ENCODE results near the gene BUB1B.

The BUB1B gene

GRCh38 chr15:40241269-40242212 is 80.7 kb downstream of the BUB1B start:
- DNase-seq: no peak

- no peak for DNase-seq
Observed at GRCh38 chr15:40242213-40242599, 81.3 kb downstream of the BUB1B start.

- DNase-seq: no peak
Observed at GRCh38 chr15:40242601-40243000, 81.7 kb downstream of the BUB1B start.

- no peak for DNase-seq
Observed at GRCh38 chr15:40243126-40243810, 82.4 kb downstream of the BUB1B start.

- DNase-seq: no peak
Observed at GRCh38 chr15:40244961-40245523, 84.2 kb downstream of the BUB1B start.

GRCh38 chr15:40245666-40246450 is 85.0 kb downstream of the BUB1B start:
- no peak for DNase-seq

- DNase-seq: no peak
Observed at GRCh38 chr15:40246496-40247280, 85.8 kb downstream of the BUB1B start.

- no peak for DNase-seq
Observed at GRCh38 chr15:40247406-40247971, 86.6 kb downstream of the BUB1B start.

GRCh38 chr15:40248006-40248783 is 87.3 kb downstream of the BUB1B start:
- DNase-seq: no peak

GRCh38 chr15:40249477-40250303 is 88.8 kb downstream of the BUB1B start:
- DNase-seq: no peak

- no peak for DNase-seq
Observed at GRCh38 chr15:40250304-40250656, 89.4 kb downstream of the BUB1B start.

GRCh38 chr15:40250771-40251483 is 90.1 kb downstream of the BUB1B start:
- no peak for DNase-seq

GRCh38 chr15:40251486-40252140 is 90.7 kb downstream of the BUB1B start:
- DNase-seq: no peak

- no peak for DNase-seq
Observed at GRCh38 chr15:40252141-40252437, 91.2 kb downstream of the BUB1B start.

- no peak for DNase-seq
Observed at GRCh38 chr15:40252438-40253166, 91.7 kb downstream of the BUB1B start.

GRCh38 chr15:40253167-40253790 is 92.4 kb downstream of the BUB1B start:
- DNase-seq: no peak

- no peak for DNase-seq
Observed at GRCh38 chr15:40254452-40254851, 93.6 kb downstream of the BUB1B start.

- no peak for DNase-seq
Observed at GRCh38 chr15:40255033-40255432, 94.2 kb downstream of the BUB1B start.
